Neuronal stem cell (in vitro differentiated cells): ENCODE results near the gene PSMC4.

Source experiments
- DNase-seq: peaks from one replicate; pipeline ENCODE4 v3.0.0-alpha.2; 2013; ENCODE audit warnings: low spot score
- H2AFZ ChIP-seq: one replicate; pipeline ENCODE4 v1.6.1; 2013; ENCODE audit warnings: mild to moderate bottlenecking, low read length, inconsistent platforms
- H2AK5ac ChIP-seq: 2 replicates; pipeline ENCODE4 v1.6.1; 2013; ENCODE audit warnings: low read depth, mild to moderate bottlenecking, inconsistent platforms, low read length, moderate library complexity, mixed read lengths
- H2BK120ac ChIP-seq: 2 replicates; pipeline ENCODE4 v1.6.1; 2013; ENCODE audit warnings: low read depth, mild to moderate bottlenecking, inconsistent platforms, low read length, moderate library complexity, mixed read lengths
- H2BK12ac ChIP-seq: one replicate; pipeline ENCODE4 v1.6.1; 2013; ENCODE audit warnings: low read length, inconsistent platforms
- H2BK15ac ChIP-seq: 2 replicates; pipeline ENCODE4 v1.6.1; 2013; ENCODE audit warnings: mild to moderate bottlenecking, low read length, inconsistent platforms, mixed read lengths
- H2BK5ac ChIP-seq: one replicate; pipeline ENCODE4 v1.6.1; 2013; ENCODE audit warnings: inconsistent platforms, mild to moderate bottlenecking, low read length, moderate library complexity
- H3K14ac ChIP-seq: one replicate; pipeline ENCODE4 v1.6.1; 2013; ENCODE audit warnings: low read length, inconsistent platforms
- H3K18ac ChIP-seq: 2 replicates; pipeline ENCODE4 v1.6.1; 2013; ENCODE audit warnings: low read length, inconsistent platforms
- H3K23ac ChIP-seq: 2 replicates; pipeline ENCODE4 v1.6.1; 2013; ENCODE audit warnings: low read depth, mild to moderate bottlenecking, mixed read lengths, low read length, inconsistent platforms; ENCODE audit not compliant: poor library complexity
- H3K27ac ChIP-seq: replicated peaks from 3 replicates; pipeline ENCODE4 v1.5.1; 2013; ENCODE audit warnings: low read length, inconsistent platforms
- H3K27me3 ChIP-seq, 3 experiments: 2 replicates each; pipeline ENCODE4 v1.6.1; 2013; ENCODE audit warnings: low read length in 3 of 3, mild to moderate bottlenecking in 2 of 3, inconsistent platforms in 1 of 3, low read depth in 1 of 3, mixed read lengths in 1 of 3, moderate library complexity in 1 of 3; ENCODE audit not compliant: control insufficient read depth in 3 of 3, insufficient read depth in 3 of 3
- H3K36me3 ChIP-seq, 2 donors: replicated peaks in 1 of 2; 2 replicates each; pipeline ENCODE4 v1.6.1; 2013; ENCODE audit warnings: low read length in 2 of 2; ENCODE audit not compliant: control insufficient read depth in 2 of 2, insufficient read depth in 2 of 2
- H3K4ac ChIP-seq: 2 replicates; pipeline ENCODE4 v1.6.1; 2013; ENCODE audit warnings: inconsistent platforms, mild to moderate bottlenecking, low read length, moderate library complexity
- H3K4me1 ChIP-seq, 2 donors: 1 replicate in 1 of 2; 2 replicates in 1 of 2; pipeline ENCODE4 v1.6.1; 2013; ENCODE audit warnings: low read length in 2 of 2, low read depth in 1 of 2; ENCODE audit not compliant: control insufficient read depth in 2 of 2, insufficient read depth in 1 of 2
- H3K4me2 ChIP-seq: one replicate; pipeline ENCODE4 v1.6.1; 2013; ENCODE audit warnings: mild to moderate bottlenecking, low read length, inconsistent platforms; ENCODE audit not compliant: insufficient read depth, poor library complexity, severe bottlenecking
- H3K4me3 ChIP-seq, 2 donors: 2 replicates each; pipeline ENCODE4 v1.5.1; 2013; ENCODE audit warnings: low read length in 2 of 2, mild to moderate bottlenecking in 2 of 2, inconsistent platforms in 1 of 2, moderate library complexity in 1 of 2
- H3K79me1 ChIP-seq: one replicate; pipeline ENCODE4 v1.6.1; 2013; ENCODE audit warnings: low read depth, mild to moderate bottlenecking, inconsistent platforms, low read length, moderate library complexity
- H3K9ac ChIP-seq: one replicate; pipeline ENCODE4 v1.6.1; 2013; ENCODE audit warnings: mild to moderate bottlenecking, low read depth, low read length, inconsistent platforms; ENCODE audit not compliant: poor library complexity
- H3K9me3 ChIP-seq, 2 donors: replicated peaks in 1 of 2; 2 replicates each; pipeline versions ENCODE3 to v1.6.1; 2013; ENCODE audit warnings: low read length in 2 of 2, mild to moderate bottlenecking in 2 of 2, inconsistent platforms in 1 of 2, low read depth in 1 of 2, mixed read lengths in 1 of 2, moderate library complexity in 1 of 2; ENCODE audit not compliant: control insufficient read depth in 2 of 2, insufficient read depth in 1 of 2
- H4K8ac ChIP-seq: one replicate; pipeline ENCODE4 v1.6.1; 2013; ENCODE audit warnings: low read depth, mild to moderate bottlenecking, inconsistent platforms, low read length, moderate library complexity
- H4K91ac ChIP-seq: one replicate; pipeline ENCODE4 v1.6.1; 2013; ENCODE audit warnings: low read length, low read depth, mild to moderate bottlenecking, inconsistent platforms; ENCODE audit not compliant: poor library complexity
- WGBS, 2 donors: extraction: QIAGEN DNeasy Blood & Tissue Kit; methylation state at CpG; one replicate each; pipeline ENCODE4 v1.1.7; 2013; ENCODE audit warnings: missing lambda C conversion rate in 2 of 2, mixed read lengths in 1 of 2; ENCODE audit not compliant: insufficient read length in 2 of 2, insufficient replicate concordance in 1 of 2; ENCODE audit errors: extremely low coverage in 2 of 2; 5-methylcytosine and 5-hydroxymethylcytosine counted together

The PSMC4 gene

GRCh38 chr19:39940221-39940833 is 30.6 kb upstream of the PSMC4 start:
- Histone ChIP-seq H3K4me3 (no peak overlapping the region), H3K27ac (no peak overlapping the region), H3K9ac (no peak overlapping the region), H3K4me2 (no peak overlapping the region), H4K8ac (no peak overlapping the region), H3K4me1 (peaks cover 8 to 11% of the 10 kb centered on the region in 2 donors), H3K79me1 (no peaks in the 10 kb centered on the region), H3K23ac (no peak overlapping the region), H3K36me3 (no peaks in the 10 kb centered on the region), H3K18ac (no peak overlapping the region), H2BK15ac (no peak overlapping the region), H3K9me3 (no peaks in the 10 kb centered on the region), H2AFZ (no peak overlapping the region), H3K4ac (no peak overlapping the region), H2BK12ac (no peak overlapping the region), H2BK120ac (no peak overlapping the region), H4K91ac (no peak overlapping the region), H2BK5ac (no peak overlapping the region), H2AK5ac (no peak overlapping the region), H3K27me3 (no peaks in the 10 kb centered on the region), H3K14ac (no peak overlapping the region)
- DNase-seq, result no peak
- WGBS, 2 donors, result no CpG with 5 or more reads among the region's 1 CpG

- no peak overlapping the region for H3K4me3 ChIP-seq
- H3K18ac ChIP-seq, result peak overlapping the region; percentile 55
- H3K9me3 ChIP-seq, result no peaks in the 10 kb centered on the region
- H3K27ac ChIP-seq, result peak overlapping the region; percentile 30
- no peaks in the 10 kb centered on the region for H3K27me3 ChIP-seq
- no peak overlapping the region for H2BK120ac ChIP-seq
- H3K14ac ChIP-seq, result peak overlapping the region; percentile 79
- no peak overlapping the region for H3K4me2 ChIP-seq
- H3K79me1 ChIP-seq, result no peaks in the 10 kb centered on the region
- no peak overlapping the region for H4K8ac ChIP-seq
- no peak overlapping the region for H3K9ac ChIP-seq
- H2BK15ac ChIP-seq, result no peak overlapping the region
- no peak overlapping the region for H2BK12ac ChIP-seq
- no peak overlapping the region for H4K91ac ChIP-seq
- H2AK5ac ChIP-seq, result no peak overlapping the region
- no CpG with 5 or more reads among the region's 6 CpGs for WGBS, 2 donors
- no peak for DNase-seq
- no peak overlapping the region for H3K23ac ChIP-seq
- no peaks in the 10 kb centered on the region for H3K36me3 ChIP-seq
- peak overlapping the region; percentile 14 for H2AFZ ChIP-seq
- H3K4me1 ChIP-seq, result peaks cover 8 to 9% of the 10 kb centered on the region in 2 donors
- no peak overlapping the region for H2BK5ac ChIP-seq
- no peak overlapping the region for H3K4ac ChIP-seq
Observed at GRCh38 chr19:39941151-39941550, 29.8 kb upstream of the PSMC4 start.

- Histone ChIP-seq H3K9ac (no peak overlapping the region), H3K4ac (no peak overlapping the region), H3K4me2 (no peak overlapping the region), H4K8ac (no peak overlapping the region), H2BK12ac (no peak overlapping the region), H2BK120ac (no peak overlapping the region), H2AFZ (peak overlapping the region; percentile 32), H3K4me3 (no peak overlapping the region), H3K4me1 (peaks cover 8 to 9% of the 10 kb centered on the region in 2 donors), H3K14ac (no peak overlapping the region), H3K27me3 (no peaks in the 10 kb centered on the region), H4K91ac (no peak overlapping the region), H2BK5ac (no peak overlapping the region), H3K9me3 (no peaks in the 10 kb centered on the region), H2AK5ac (no peak overlapping the region), H3K36me3 (no peaks in the 10 kb centered on the region), H3K79me1 (no peaks in the 10 kb centered on the region), H3K27ac (peak overlapping the region; percentile 46), H2BK15ac (no peak overlapping the region), H3K23ac (no peak overlapping the region), H3K18ac (no peak overlapping the region)
- no CpG with 5 or more reads among the region's 5 CpGs for WGBS, 2 donors
- peak; percentile 6 for DNase-seq
Observed at GRCh38 chr19:39941615-39942365, 29.2 kb upstream of the PSMC4 start.

- Histone ChIP-seq H3K14ac (no peak overlapping the region), H3K23ac (no peak overlapping the region), H2AK5ac (no peak overlapping the region)
Observed at GRCh38 chr19:39942366-39942730, 28.6 kb upstream of the PSMC4 start.

More at GRCh38 chr19:39942366-39942730, 28.6 kb upstream of the PSMC4 start:
- Histone ChIP-seq H3K36me3 (no peaks in the 10 kb centered on the region), H2AFZ (peak overlapping the region; percentile 32), H3K4me2 (no peak overlapping the region), H3K9ac (no peak overlapping the region), H3K18ac (no peak overlapping the region), H3K9me3 (no peaks in the 10 kb centered on the region), H3K79me1 (no peaks in the 10 kb centered on the region), H4K91ac (no peak overlapping the region), H2BK5ac (no peak overlapping the region), H3K4me1 (peaks cover 8 to 9% of the 10 kb centered on the region in 2 donors), H3K27me3 (no peaks in the 10 kb centered on the region), H2BK15ac (no peak overlapping the region), H2BK12ac (no peak overlapping the region), H2BK120ac (no peak overlapping the region), H4K8ac (no peak overlapping the region), H3K27ac (peak overlapping the region; percentile 46), H3K4me3 (no peak overlapping the region), H3K4ac (no peak overlapping the region)
- peak; percentile 20 for DNase-seq
- no CpG with 5 or more reads among the region's 4 CpGs for WGBS, 2 donors
